ENCODE results near the gene PRUNE2. TPM values are rescaled to one million over a fixed set of nuclear protein-coding genes. Genes with fewer than 3 reads are reported as not detected.

Gene PRUNE2
- total RNA-seq, 6 donors from 2014 or later: 5.6 to 20.4 (median 8.8) TPM

DNA sequence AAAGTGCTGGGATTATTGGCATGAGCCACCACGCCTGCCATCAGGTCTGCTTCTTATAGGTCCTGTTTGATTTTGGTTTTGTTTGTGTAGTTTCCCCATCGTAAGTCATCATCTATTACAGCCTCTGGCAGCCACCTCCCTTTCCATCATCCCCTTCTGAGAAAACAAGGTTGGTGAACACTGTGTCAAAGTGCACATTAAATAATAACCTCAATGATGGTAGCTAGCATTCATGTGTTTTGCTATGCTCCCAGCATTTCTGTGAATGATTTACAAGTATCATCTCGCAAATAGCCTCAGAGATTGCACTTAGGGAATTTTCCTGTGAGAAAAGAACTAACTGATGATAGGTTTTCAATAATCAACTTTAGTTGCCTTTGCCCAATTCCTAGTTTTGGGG, 9.9 kb downstream of the PRUNE2 start:
- Histone ChIP-seq H3K4me3 (no peak overlapping the region), H3K4me1 (no peaks in the 10 kb centered on the region), H3K36me3 (no peaks in the 10 kb centered on the region), H3K27me3 (no peaks in the 10 kb centered on the region), H3K9me3 (no peaks in the 10 kb centered on the region), H3K27ac (no peak overlapping the region)
- TF ChIP-seq POLR2A (IDR thresholded peaks at IDR 0.05): no peak
- no peak for TF ChIP-seq POLR2AphosphoS5 (IDR thresholded peaks at IDR 0.05)
- TF ChIP-seq, protein P1, sequence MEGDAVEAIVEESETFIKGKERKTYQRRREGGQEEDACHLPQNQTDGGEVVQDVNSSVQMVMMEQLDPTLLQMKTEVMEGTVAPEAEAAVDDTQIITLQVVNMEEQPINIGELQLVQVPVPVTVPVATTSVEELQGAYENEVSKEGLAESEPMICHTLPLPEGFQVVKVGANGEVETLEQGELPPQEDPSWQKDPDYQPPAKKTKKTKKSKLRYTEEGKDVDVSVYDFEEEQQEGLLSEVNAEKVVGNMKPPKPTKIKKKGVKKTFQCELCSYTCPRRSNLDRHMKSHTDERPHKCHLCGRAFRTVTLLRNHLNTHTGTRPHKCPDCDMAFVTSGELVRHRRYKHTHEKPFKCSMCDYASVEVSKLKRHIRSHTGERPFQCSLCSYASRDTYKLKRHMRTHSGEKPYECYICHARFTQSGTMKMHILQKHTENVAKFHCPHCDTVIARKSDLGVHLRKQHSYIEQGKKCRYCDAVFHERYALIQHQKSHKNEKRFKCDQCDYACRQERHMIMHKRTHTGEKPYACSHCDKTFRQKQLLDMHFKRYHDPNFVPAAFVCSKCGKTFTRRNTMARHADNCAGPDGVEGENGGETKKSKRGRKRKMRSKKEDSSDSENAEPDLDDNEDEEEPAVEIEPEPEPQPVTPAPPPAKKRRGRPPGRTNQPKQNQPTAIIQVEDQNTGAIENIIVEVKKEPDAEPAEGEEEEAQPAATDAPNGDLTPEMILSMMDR (IDR thresholded peaks at IDR 0.05): no peak
- TF ChIP-seq EP300 (IDR thresholded peaks at IDR 0.05): no peak
- no peak for DNase-seq
- no peak for ATAC-seq (ENCODE audit: low FRiP score in 2 of 2)
- WGBS, 2 donors: 87 to 93% methylated on average over 3 of the region's 3 CpGs

DNA sequence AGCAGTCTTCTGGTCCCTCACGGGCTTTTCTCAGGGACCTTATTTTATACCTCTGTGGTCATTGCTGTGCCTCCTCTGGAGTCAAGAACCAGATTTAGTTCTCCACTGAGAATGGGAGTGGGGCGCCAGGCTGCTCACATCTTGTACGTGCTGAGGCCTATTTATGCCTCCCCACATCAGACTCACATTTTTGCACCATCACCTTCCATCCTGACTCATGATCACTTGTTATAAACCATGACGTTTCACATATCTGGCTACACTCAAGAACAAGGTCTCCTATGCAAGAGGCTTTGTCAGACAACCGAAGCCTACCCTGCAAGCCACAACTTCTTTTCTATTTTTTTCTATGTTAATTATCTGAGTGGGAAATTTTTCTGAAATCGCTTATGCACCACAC, 10.7 kb downstream of the PRUNE2 start:
- ATAC-seq (ENCODE audit: low FRiP score in 2 of 2): no peak

DNA sequence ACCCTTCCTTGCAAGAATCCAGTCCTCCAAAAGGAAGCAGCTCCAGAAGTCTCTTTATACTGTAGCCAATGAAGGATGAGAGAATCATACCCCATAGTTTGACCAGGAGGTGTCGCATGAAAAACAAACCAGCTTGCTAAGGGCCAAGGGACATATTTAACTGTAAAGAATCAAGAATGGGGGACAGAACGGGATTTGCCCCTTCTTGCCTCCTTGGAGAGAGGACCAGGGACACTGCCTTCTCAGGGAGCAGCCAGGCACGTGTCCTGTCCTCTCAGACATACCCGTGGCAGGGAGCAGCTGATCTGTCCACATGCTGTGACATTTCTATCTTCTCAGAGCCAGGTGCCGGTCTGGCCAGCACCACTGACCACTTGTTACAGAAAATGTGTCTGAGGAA, 11.7 kb downstream of the PRUNE2 start:
- DNase-seq (no peak), ATAC-seq (ENCODE audit: low FRiP score in 2 of 2) (no peak)
- H3K27ac ChIP-seq: no peak overlapping the region
- WGBS, 2 donors: 50 to 64% methylated on average over 5 of the region's 5 CpGs
- H3K27me3 ChIP-seq: no peaks in the 10 kb centered on the region
- no peaks in the 10 kb centered on the region for H3K4me1 ChIP-seq
- H3K9me3 ChIP-seq: no peaks in the 10 kb centered on the region
- H3K4me3 ChIP-seq: no peak overlapping the region
- TF ChIP-seq POLR2AphosphoS5 (IDR thresholded peaks at IDR 0.05) (no peak), POLR2A (IDR thresholded peaks at IDR 0.05) (no peak), EP300 (IDR thresholded peaks at IDR 0.05) (no peak)
- TF ChIP-seq, protein P1 (IDR thresholded peaks at IDR 0.05): no peak
- H3K36me3 ChIP-seq: no peaks in the 10 kb centered on the region

More for the DNA sequence above, 10.7 kb downstream of the PRUNE2 start:
- WGBS, 2 donors: 71 to 79% methylated on average over 6 of the region's 6 CpGs
- Histone ChIP-seq H3K4me1 (no peaks in the 10 kb centered on the region), H3K9me3 (no peaks in the 10 kb centered on the region), H3K27ac (no peak overlapping the region), H3K4me3 (no peak overlapping the region), H3K27me3 (no peaks in the 10 kb centered on the region), H3K36me3 (no peaks in the 10 kb centered on the region)
- no peak for TF ChIP-seq EP300 (IDR thresholded peaks at IDR 0.05)
- no peak for TF ChIP-seq POLR2A (IDR thresholded peaks at IDR 0.05)
- TF ChIP-seq, protein P1 (IDR thresholded peaks at IDR 0.05): no peak
- no peak for TF ChIP-seq POLR2AphosphoS5 (IDR thresholded peaks at IDR 0.05)
- DNase-seq: no peak

DNA sequence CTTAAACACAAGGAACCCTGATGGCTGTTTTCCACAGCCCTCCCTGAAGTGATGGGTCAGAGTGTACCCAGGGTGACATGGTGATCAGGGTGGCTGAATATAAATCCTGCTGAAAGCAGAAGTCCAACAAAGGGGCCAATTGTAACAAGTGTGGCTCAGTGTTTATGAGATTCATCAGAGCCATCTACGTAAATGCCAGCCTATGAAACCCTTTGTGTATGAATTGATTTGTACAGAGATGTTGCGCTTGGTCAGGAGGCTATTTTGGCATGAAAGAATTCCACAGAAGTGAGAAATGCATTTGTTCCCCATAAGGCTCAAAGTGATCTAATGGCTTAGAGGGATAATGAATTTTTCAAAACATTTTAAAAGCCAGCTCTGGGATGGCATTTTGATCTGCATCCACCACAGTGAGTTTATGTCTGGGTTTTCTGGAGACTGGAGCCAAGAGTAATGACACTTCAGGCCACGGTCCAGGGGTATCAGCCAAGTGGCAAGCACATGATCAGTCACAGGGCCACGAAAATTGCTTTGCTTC, 12.4 kb downstream of the PRUNE2 start:
- Histone ChIP-seq H3K36me3 (no peaks in the 10 kb centered on the region), H3K9me3 (no peaks in the 10 kb centered on the region), H3K4me1 (no peaks in the 10 kb centered on the region), H3K4me3 (no peak overlapping the region), H3K27me3 (no peaks in the 10 kb centered on the region), H3K27ac (no peak overlapping the region)
- no peak for DNase-seq
- ATAC-seq (ENCODE audit: low FRiP score in 2 of 2): no peak
- TF ChIP-seq, protein P1 (IDR thresholded peaks at IDR 0.05): no peak
- TF ChIP-seq EP300 (IDR thresholded peaks at IDR 0.05): no peak
- no peak for TF ChIP-seq POLR2A (IDR thresholded peaks at IDR 0.05)
- TF ChIP-seq POLR2AphosphoS5 (IDR thresholded peaks at IDR 0.05): no peak
- 60 to 64% methylated on average over 4 of the region's 4 CpGs for WGBS, 2 donors

DNA sequence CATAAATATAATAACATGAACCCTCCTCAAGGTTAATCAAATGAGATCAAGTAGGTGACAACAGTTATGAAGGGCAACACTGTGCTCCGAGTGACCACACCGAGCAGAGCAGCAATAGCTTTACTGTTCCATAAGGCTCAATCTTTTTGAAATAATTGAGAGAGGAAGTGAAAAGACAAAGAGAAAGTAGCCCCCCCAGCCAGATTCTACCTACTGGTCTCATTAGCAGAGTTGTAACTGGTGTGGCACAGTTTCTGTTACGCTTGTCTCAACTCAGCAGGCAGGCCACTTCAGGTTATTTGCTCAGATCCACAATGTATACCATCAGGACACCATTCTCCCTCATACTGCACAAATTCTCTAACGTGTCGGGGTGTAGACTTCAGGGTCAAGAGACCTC, 14.0 kb downstream of the PRUNE2 start:
- H3K4me1 ChIP-seq: no peaks in the 10 kb centered on the region
- no peak overlapping the region for H3K27ac ChIP-seq
- no peaks in the 10 kb centered on the region for H3K36me3 ChIP-seq
- DNase-seq (no peak), ATAC-seq (ENCODE audit: low FRiP score in 2 of 2) (peak in 1 of 2 donors; percentile 41)
- H3K9me3 ChIP-seq: no peaks in the 10 kb centered on the region
- H3K4me3 ChIP-seq: no peak overlapping the region
- 81 to 85% methylated on average over 5 of the region's 5 CpGs for WGBS, 2 donors
- H3K27me3 ChIP-seq: no peaks in the 10 kb centered on the region
- TF ChIP-seq, protein P1 (IDR thresholded peaks at IDR 0.05): no peak
- TF ChIP-seq POLR2A (IDR thresholded peaks at IDR 0.05) (no peak), POLR2AphosphoS5 (IDR thresholded peaks at IDR 0.05) (no peak), EP300 (IDR thresholded peaks at IDR 0.05) (no peak)

All from upper lobe of left lung (tissue), 6 donors.